Prostate gland (tissue), 2 donors: Measurements from ENCODE around the gene FCGBP.
"Not testable (repeated sequence)": the region's sequence is repeated elsewhere in the genome, so short reads cannot be mapped to it uniquely, and the experiment has no call there.

Experiments
- CTCF ChIP-seq, 4 experiments: fragments of 200-600 bp in 2 of 4; fragments of 450-650 bp in 2 of 4; sonication (generic) in 2 of 4; IDR thresholded peaks; 1 replicate in 3 of 4; 2 replicates in 1 of 4; pipeline ENCODE4 v1.5.1; 2016 to 2019; ENCODE audit warnings: antibody characterized with exemption in 4 of 4, mild to moderate bottlenecking in 2 of 4, moderate library complexity in 2 of 4
- POLR2AphosphoS5 ChIP-seq: sonication (generic); formaldehyde crosslinking; IDR thresholded peaks from one replicate; pipeline ENCODE4 v1.6.1; 2017; ENCODE audit warnings: antibody characterized with exemption

DNA sequence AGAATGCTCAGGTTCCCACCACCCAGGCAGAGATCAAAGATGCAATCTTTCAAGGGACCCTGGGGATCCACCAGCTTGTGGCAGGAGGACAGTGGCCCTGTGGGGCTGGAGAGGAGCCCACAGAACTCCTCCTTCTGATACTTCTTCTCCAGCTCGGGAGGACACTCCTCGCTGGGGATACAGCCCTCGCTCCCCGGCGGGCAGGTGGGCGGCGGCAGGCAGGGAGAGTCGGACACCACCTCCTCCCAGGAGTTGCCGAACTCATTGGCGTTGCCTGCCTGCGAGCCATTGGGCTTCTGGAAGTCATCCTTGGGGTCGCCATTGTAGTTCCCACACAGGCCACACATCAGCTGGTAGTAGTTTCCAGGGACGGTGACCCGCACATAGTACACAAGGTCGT lies 32.1 kb downstream of the FCGBP start:
- TF ChIP-seq CTCF (IDR thresholded peaks at IDR 0.05); POLR2AphosphoS5: not testable (repeated sequence)
